Stimulated activated CD8-positive, alpha-beta memory T cell treated with anti-CD3 and anti-CD28 coated beads, Interleukin-4, amount 100 ng/mL, for 4 hours (primary cell): ENCODE data around the gene SMG1.

Source experiments
- DNase-seq, 2 donors: peaks; one replicate each; pipeline ENCODE4 v3.0.0-alpha.2; 2020; ENCODE audit warnings: low read depth in 2 of 2, low spot score in 1 of 2

SMG1 gene

DNA sequence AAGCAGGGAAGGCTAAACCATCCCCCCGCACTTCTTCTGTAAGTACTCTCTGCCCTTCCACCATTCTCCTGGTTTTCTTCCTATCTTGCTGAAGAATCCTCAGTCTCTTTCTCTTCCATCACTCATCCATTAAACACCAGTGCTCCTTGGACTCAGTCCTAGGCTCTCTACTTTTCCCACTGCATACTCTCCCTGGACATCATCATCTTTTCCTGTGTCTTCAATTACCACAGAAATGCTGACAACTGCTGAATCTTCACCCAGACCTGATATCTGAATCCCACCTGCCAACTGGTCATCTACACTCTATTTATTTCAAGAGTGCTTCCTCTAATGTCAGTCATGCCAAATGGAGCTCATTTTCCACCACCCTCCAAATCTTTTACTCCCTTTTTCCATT, 71.0 kb downstream of the SMG1 start:
- no peak for DNase-seq

DNA sequence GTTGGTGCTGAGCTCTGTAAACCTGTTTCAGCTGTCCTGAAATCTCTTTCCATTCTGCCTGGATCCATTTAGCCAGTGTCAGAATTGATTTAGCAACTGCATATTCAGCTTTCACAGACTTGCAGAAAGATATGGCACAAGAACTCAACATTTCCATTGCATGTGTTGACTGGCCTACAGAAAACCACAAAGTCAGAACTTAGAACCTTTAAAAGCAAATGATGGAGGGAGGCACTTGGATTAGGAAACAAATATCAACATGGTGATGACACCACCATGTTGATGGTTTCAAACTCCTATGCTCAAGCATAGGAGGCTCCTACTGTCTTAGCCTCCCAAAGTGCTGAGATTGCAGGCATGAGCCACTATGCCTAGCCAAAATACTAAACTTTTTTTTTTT, 72.5 kb downstream of the SMG1 start:
- no peak for DNase-seq

- no peak for DNase-seq
Observed at GRCh38 chr16:18852647-18853046, 73.6 kb downstream of the SMG1 start.

GRCh38 chr16:18846416-18846815, 79.8 kb downstream of the SMG1 start:
- DNase-seq = no peak

- DNase-seq = no peak
Observed at GRCh38 chr16:18842565-18842964, 83.6 kb downstream of the SMG1 start.

DNA sequence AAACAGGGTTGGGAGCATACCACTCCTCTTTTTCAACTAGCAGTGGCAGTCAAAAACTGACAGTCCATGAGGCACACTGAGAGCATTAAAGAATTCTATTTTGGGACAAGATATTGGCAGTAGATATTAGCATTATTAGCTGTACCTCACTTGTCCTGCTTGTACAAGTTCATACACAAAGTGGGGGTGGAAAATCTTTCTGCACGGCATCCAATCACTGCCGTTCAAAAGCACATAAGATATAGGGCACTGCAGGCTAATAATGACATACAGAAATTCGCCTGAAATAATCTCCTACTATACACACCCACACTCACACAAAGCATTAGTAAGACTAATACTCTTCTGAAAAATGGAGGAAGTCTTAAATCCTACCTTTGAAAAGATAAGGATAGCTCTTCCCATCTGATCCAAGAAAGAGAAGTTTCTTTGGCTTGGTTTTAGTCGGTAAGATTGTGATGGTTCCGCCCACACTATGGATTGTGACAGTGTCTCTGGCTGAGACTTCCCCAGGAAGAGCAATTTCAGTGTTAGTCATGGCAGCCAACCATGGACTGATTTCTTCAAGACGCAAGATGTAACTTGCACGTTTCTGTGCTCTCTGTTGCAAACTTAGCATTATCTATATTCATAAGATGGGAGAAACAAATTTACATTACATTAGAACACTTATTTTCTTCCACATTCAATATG, 84.2 kb downstream of the SMG1 start:
- DNase-seq = no peak

DNA sequence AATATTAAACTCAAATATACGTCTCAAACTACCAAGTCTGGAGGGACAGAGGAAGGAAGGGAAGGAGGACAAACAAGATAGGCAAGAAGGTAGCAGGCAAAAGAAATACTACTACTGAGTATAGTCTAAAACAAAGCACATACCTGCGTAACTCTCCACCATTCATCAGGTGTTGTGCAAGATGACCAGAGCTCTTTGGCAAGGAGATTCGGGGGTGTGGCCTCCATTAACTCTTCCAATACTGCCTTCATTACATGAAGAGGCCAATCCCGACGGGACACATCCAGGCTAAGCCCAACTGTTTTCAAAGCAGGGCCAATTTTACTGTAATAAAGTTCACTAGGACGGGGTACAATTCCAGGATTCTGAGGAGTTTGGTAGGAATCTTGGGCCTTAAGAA, 86.7 kb downstream of the SMG1 start:
- no peak for DNase-seq

DNA sequence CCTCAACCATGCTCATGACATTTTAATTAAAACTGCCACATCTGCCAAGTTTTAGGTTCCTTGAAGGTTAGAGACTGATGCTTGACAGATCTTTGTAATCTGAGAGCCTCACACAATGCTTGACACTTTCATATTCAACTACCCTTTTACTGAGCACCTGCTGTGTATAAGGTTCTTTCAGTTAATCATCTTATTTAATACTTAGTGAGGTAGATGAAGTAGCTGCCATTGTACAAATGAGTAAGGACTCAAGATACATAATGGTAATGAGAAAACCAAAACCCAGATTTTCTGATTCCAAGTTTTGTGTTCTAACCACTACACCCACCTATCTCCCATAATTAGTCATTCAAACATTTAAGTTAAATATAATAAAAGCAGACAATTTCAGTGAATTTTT, 89.5 kb downstream of the SMG1 start:
- no peak for DNase-seq

DNA sequence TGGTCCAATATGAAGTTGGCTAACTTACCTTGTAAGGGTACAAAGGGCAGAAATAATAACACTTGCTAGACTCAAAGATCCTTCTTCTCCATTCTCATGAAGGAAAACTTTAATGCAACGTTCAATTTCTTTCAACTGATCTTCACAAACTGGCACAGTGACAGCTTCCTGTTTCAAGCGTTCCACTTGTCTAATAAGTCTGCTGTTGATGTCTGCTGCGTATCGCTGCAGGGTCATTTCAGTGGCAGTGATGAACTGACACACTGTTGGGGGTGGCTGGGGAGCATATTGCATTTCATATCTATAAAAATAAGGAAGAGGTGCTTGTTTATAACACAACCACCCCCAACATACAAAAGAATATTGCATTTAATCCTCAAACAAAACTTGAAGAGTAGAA, 91.3 kb downstream of the SMG1 start:
- no peak for DNase-seq

GRCh38 chr16:18833707-18834505, 92.3 kb downstream of the SMG1 start:
- no peak for DNase-seq

DNA sequence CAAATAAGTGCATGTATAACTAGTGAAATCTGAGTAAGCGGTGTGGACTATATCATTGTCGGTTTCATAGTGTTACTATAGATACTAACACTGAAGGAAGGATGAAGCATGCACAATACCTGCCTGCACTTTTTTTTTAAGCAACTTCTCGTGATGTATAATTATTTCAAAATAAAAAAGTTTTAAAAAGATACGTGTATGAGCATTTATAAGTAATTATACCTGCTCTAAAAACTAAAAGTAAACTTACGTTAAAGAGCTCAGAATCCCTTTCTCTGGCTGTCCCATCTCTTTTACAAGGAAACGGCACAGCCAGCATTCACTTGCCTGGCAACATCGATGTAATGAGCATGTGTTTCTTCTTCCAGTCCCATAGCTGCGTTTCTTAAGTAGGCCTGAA, 93.6 kb downstream of the SMG1 start:
- no peak for DNase-seq

GRCh38 chr16:18832006-18832405, 94.2 kb downstream of the SMG1 start:
- no peak for DNase-seq

GRCh38 chr16:18829251-18829650, 97.0 kb downstream of the SMG1 start:
- no peak for DNase-seq

DNA sequence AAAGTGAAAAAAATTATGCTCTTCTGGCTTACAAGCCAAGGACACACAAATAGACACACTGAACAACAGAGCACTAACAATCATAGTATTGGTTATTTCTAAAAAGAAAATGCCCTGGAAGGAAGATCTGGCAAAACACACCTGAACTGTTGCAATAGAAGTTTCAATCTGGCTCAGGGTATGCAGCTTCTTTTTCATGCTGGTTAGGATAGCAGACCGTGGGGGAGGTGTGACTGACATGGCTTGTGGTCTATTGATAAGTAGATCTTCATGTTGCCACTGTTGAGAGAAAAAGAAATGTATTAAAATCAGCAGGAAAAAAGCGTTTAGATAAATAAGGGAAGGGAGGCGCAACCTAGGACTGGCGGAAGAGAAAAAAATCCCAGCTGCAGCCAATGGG, 98.3 kb downstream of the SMG1 start:
- no peak for DNase-seq

DNA sequence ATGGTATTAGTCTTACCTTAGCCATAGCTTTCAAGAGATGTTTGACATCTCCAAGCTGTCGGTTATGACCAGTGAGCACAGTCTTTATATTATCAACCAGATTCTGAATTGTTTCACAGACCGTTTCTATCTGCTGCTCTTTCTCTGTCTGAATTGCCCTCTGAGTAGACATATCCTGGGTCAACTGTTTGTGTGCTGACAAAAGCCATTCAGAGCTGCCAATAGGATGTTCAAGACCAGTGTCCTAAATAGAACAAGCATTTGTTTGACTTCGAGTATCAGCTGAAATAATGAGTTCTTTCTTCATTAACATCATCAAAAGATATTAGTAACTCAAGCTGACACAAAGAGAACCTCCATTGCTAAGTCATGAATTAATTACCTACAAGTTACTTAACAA, 109.9 kb downstream of the SMG1 start:
- DNase-seq = no peak

GRCh38 chr16:18811925-18812324, 114.3 kb downstream of the SMG1 start:
- DNase-seq = no peak

DNA sequence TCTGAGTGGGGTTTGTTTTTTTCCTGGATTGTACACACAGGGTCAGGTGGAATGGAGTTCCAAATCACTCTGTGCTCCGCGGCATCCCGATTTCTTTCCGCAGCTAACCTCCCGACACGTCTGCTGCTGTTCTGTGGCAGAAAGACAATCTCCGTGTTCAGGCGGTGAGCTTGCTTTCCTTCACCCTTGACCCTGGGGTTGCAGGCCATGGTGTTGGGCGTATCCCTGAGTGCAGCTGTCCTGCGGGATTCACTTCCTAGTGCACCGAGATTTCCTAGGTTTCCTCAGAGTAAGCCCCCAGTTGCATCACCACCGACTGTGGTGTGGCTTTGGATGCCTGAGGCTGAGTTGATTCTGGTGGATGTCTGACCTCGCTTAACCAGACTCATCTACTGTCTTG, 117.0 kb downstream of the SMG1 start:
- no peak for DNase-seq

GRCh38 chr16:18805257-18805773, 120.9 kb downstream of the SMG1 start:
- DNase-seq = no peak

DNA sequence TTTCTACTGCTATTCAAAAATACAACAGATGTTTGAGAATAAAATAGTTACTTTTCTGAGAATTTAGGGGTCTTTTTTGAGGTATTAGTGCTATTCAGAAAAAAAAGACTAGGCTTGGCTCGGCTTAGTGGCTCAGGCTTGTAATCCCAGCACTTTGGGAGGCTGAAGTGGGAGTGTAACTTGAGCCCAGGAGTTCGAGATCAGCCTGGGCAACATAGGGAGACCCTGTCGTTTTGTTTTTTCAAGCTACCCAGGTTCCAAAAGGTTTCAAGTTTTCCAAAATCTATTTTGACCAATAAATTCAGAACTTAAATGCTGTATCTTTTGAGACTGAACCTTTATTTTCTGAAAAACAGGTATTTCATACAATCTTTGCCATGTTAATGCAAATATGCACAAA, 121.7 kb downstream of the SMG1 start:
- no peak for DNase-seq

DNA sequence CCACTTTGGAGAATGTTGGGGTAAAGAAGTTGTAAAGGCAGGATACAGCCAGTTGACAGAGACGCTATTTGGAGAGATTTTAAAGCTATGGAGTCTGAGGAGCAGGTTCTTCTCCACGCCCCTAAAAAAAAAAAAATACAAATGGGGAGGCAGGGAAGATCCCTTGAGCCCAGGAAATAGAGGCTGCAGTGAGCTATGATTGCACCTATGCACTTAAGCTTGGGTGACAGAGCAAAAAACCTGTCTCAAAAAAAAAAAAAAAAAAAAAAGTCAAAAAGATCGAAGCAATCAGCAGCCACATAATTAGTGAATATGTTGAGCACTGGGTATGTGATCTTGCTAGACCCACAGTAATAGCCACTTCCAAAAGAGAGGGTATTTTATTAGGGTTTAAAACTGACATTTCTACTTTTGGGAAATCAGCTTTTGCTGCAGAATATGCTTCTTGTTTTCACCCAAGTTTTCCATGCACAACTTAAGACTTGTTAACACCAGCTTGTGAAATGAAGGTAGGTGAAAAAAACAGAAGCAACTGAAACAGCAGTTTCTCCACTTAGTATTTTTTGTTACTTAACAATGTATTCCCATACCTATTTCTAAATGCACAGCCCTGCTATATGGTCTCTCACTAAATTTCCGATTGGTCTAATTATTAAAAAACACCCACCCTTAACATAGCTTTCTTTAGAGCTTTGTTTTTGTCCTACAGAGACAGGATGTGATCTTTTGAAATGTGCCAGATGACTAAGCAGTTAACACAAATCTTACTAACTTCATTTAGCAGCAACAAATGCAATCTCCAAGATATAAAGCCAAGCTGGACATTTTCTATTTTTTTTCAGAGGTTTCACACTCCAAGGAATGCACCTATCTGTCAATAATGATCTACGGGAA, 122.4 kb downstream of the SMG1 start:
- no peak for DNase-seq

DNA sequence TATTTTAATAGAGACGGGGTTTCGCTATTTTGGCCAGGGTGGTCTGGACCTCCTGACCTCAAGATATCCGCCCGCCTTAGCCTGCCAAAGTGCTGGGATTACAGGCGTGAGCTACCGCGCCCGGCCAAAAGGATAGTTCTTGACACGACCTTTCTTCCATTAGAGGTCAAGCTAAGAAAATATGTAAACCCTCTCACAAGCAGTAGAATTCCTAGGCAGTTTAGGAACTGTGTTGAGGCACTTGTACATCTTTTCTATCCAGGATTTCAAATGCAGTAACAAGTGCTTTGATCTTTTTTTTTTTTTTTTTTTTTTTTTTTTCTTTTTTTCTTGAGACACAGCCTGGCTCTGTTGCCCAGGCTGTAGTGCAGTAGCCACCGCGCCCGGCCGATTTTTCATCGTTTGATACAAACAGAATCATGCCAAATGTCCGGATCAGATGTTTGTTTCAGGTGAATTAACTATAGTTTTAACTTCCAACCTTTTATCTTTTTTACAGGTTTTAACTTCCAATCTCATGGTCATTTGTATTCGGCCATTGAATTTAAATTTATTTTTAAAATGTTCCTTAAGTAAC, 123.4 kb downstream of the SMG1 start:
- DNase-seq = no peak
